Measurements from ENCODE around the gene FN3K. TPM values are rescaled to one million over a fixed set of nuclear protein-coding genes. Genes with fewer than 3 reads are reported as not detected.
A peak's percentile ranks its signal among the peaks of the same experiment; 100 is the strongest.

Gene FN3K
- total and polyA plus RNA-seq, 2 of the 13 experiments (the other 11 are each of a cell fraction or from before 2014, with no cell fraction given): 3.5 to 12.2 TPM

- TF ChIP-seq NFAT5 (CRISPR knock-in tag; IDR thresholded peaks at IDR 0.05) (0 out of 2 replicates have a peak, but pooled peaks have one; percentile 54), UBTF (CRISPR knock-in tag; IDR thresholded peaks at IDR 0.05) (0 out of 2 replicates have a peak, but pooled peaks have one; percentile 25), ZGPAT (CRISPR knock-in tag; IDR thresholded peaks at IDR 0.05) (no peak), ZNF546 (CRISPR knock-in tag; conservative IDR thresholded peaks at IDR 0.05) (no peak), ZNF713 (CRISPR knock-in tag; IDR thresholded peaks at IDR 0.05) (no peak), REST (IDR thresholded peaks at IDR 0.05; ENCODE audit: borderline replicate concordance in 1 of 2, low read depth in 1 of 2, low read length in 2 of 2) (no peak), KDM5A (IDR thresholded peaks at IDR 0.05; ENCODE audit: borderline replicate concordance, low read length) (no peak; the same call in 1 of the 2 replicates), AKNA (CRISPR knock-in tag; IDR thresholded peaks at IDR 0.05; ENCODE audit: borderline replicate concordance) (no peak)
Measured at GRCh38 chr17:82698065-82698973, 37.1 kb upstream of the FN3K start, which contains the start of gene RAB40B (continued).
